ENCODE measurements around the gene ESR2.

DNA sequence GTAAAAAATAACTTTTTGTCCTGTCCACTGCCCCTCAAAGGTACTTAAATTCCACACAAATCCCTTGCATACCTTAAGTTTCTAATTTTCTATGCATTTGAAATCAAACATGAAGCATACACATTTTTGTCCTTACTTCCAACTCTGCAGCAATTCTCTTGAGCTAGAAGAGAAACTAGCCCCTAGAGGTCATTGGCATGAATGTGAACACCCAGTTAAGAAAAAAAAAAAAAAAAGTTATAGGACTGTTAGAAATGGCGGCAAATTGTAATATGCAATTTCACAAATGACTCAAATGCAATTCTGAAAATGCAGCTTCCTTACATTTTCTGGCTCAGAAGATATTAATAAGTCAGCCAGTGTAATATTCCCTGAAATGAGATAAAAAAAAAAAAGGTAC is 4.6 kb upstream of the ESR2 start:
- TF ChIP-seq, protein P1, sequence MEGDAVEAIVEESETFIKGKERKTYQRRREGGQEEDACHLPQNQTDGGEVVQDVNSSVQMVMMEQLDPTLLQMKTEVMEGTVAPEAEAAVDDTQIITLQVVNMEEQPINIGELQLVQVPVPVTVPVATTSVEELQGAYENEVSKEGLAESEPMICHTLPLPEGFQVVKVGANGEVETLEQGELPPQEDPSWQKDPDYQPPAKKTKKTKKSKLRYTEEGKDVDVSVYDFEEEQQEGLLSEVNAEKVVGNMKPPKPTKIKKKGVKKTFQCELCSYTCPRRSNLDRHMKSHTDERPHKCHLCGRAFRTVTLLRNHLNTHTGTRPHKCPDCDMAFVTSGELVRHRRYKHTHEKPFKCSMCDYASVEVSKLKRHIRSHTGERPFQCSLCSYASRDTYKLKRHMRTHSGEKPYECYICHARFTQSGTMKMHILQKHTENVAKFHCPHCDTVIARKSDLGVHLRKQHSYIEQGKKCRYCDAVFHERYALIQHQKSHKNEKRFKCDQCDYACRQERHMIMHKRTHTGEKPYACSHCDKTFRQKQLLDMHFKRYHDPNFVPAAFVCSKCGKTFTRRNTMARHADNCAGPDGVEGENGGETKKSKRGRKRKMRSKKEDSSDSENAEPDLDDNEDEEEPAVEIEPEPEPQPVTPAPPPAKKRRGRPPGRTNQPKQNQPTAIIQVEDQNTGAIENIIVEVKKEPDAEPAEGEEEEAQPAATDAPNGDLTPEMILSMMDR (IDR thresholded peaks at IDR 0.05; ENCODE audit: insufficient read depth, low read depth, low read length): no peak
- TF ChIP-seq EZH2 (IDR thresholded peaks at IDR 0.05; ENCODE audit: insufficient read depth, low read length): no peak

All from astrocyte (in vitro differentiated cells and primary cell).